ENCODE measurements around the gene TAL1.

TAL1 gene

DNA sequence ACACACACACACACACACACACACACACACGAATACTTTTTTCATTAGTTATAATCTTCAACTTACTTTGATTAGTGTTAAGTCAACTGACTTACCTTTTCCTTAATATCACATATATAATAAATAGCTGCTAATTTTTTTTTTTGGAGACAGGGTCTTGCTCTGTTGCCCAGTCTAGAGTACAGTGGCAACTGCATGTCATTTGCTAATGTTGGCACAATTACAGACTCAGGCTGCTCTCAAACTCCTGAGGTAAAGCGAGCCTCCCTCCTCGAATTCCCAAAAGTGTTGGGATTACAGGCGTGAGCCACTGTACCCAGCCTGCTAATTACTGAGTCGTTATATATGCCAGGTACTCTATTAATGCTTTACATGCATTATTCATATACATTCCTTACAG lies 20.8 kb upstream of the TAL1 start:
- no peak overlapping the region for H3K27ac ChIP-seq
- POLR2A ChIA-PET (ENCODE audit: low non-redundant PET) = interaction anchor here (0.6 kb wide), 1 partner anchor 10 kb away, joined by 3 read pairs; no protein-coding TSS in a partner anchor
- TF ChIP-seq, protein P1, sequence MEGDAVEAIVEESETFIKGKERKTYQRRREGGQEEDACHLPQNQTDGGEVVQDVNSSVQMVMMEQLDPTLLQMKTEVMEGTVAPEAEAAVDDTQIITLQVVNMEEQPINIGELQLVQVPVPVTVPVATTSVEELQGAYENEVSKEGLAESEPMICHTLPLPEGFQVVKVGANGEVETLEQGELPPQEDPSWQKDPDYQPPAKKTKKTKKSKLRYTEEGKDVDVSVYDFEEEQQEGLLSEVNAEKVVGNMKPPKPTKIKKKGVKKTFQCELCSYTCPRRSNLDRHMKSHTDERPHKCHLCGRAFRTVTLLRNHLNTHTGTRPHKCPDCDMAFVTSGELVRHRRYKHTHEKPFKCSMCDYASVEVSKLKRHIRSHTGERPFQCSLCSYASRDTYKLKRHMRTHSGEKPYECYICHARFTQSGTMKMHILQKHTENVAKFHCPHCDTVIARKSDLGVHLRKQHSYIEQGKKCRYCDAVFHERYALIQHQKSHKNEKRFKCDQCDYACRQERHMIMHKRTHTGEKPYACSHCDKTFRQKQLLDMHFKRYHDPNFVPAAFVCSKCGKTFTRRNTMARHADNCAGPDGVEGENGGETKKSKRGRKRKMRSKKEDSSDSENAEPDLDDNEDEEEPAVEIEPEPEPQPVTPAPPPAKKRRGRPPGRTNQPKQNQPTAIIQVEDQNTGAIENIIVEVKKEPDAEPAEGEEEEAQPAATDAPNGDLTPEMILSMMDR (conservative IDR thresholded peaks at IDR 0.05; ENCODE audit: low read depth) = no peak
- CTCF ChIA-PET = no interaction called here
- no peak for DNase-seq (ENCODE audit: low spot score)

DNA sequence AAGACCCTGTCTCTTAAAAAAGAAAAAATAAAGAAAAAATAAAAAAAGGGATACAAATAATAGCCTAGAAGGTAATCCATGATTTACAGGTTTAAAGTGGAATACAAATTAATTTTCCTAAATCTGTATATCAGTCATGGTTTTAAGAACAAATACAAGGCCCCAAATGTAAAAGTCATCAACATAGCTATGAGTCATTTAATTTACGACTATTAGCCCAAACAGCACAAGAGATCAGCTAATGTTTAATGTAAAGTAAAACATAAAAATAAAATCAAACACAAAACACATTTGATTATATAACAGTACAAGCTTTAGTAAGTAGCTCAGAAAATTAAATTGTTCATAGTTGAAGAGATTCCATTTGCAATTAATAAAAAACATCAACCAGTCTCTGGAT lies 20.3 kb upstream of the TAL1 start:
- POLR2A ChIA-PET (ENCODE audit: low non-redundant PET) = interaction anchor here (0.6 kb wide), 1 partner anchor 11 kb away, joined by 3 read pairs; no protein-coding TSS in a partner anchor
- no peak overlapping the region for H3K27ac ChIP-seq
- CTCF ChIA-PET = no interaction called here
- DNase-seq (ENCODE audit: low spot score) = no peak
- TF ChIP-seq, protein P1 (conservative IDR thresholded peaks at IDR 0.05; ENCODE audit: low read depth) = no peak

GRCh38 chr1:47249755-47250154 lies 17.7 kb upstream of the TAL1 start:
- POLR2A ChIA-PET (ENCODE audit: low non-redundant PET) = no interaction called here
- no peak for DNase-seq (ENCODE audit: low spot score)
- TF ChIP-seq, protein P1 (conservative IDR thresholded peaks at IDR 0.05; ENCODE audit: low read depth) = no peak
- CTCF ChIA-PET = no interaction called here
- H3K27ac ChIP-seq = no peak overlapping the region

DNA sequence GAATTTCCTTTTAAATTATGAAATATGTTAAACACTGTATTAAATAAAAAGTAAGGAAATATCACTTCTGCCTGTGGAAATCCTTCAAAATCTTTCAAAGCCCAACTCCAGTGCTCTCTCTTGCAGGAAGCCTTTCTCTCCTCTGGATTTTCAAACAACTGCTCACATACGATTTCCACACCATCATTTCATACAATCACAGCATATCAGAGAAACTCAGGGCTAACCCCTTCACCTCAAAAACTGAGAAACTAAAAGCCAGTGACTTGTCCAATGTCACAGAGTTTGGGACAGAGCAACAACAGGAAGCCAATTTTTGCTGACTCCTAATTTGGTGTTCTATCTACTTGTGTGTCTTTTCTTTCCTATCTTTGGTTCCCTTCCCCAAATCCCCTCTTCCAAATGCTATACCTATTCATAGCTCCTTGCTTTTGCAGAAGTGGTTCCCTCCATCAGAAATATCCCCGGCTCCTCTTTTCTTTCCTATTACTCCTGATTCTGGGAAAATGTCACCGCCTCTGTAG lies 12.4 kb upstream of the TAL1 start:
- ChIA-PET CTCF (no interaction called here), POLR2A (ENCODE audit: low non-redundant PET) (no interaction called here)
- TF ChIP-seq, protein P1 (conservative IDR thresholded peaks at IDR 0.05; ENCODE audit: low read depth) = no peak
- no peak overlapping the region for H3K27ac ChIP-seq
- no peak for DNase-seq (ENCODE audit: low spot score)

DNA sequence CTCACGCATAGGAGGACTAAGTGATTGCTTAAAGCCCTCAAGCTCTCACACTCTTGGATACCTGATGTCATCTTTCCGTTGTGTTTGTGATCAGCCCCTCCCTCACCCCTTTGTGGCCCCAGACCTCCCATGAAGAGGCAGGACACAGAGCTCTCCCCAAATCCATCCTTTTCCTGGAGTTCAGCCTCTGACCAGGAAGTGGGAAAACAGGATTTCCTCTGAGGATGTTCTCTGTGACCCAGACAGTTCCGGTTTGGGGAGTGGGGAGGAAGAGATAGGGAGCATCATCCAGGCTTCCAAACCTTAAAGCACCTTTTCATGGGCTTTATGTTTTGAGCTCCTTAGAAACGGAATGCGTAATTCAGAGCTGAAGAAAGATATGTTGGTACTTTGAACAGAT lies 11.9 kb upstream of the TAL1 start:
- ChIA-PET CTCF (no interaction called here), POLR2A (ENCODE audit: low non-redundant PET) (no interaction called here)

DNA sequence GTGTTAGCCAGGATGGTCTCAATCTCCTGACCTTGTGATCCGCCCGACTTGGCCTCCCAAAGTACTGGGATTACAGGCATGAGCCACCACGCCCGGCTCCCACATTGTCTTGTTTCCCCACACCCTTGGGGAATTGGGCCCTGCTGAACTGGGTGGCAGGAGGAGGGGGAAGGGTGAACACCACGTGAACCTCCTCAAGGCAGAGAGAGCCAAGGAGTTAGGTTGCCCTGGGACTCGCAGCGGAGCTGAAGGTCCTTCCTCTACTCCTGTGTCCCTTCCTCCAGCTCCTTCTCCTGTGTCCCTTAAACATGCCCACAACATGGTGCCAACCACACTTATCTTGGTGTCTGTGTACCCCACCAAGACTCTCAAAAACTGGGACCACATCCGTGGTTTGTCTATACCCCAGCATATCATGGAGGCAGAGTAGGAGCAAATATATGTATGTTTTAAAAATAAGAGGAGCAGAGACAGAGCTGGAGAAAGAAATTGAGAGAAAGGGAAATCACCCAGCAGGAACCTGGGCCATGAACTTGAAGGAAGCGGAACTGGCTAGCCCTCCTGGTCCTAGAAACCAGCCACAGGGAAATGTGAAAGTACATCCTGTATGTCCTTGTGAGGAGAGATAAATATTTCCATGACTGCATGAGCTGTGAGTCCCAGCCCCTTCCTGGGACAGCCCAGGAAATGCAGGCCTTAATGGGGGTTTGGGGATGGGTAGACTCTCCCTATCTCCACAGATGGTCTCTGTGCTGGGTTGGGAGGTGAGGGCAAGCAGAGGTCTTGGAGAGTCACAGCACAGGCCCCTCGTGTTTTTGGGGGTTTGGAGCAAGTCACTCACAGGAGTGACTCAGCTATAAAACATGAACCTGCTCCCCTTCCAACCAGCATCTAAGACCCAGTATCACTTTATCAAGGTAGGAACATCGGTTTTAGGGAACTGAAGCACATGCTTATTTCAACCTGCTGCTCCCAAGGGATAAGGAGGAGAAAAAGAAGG lies 9.4 kb upstream of the TAL1 start:
- POLR2A ChIA-PET (ENCODE audit: low non-redundant PET) = no interaction called here
- CTCF ChIA-PET = interaction anchor here (0.7 to 1.1 kb wide), 2 partner anchors 41 to 196 kb away, joined by 3 to 4 read pairs; no protein-coding TSS in a partner anchor
- TF ChIP-seq, protein P1 (conservative IDR thresholded peaks at IDR 0.05; ENCODE audit: low read depth) = no peak
- no peak for DNase-seq (ENCODE audit: low spot score)
- no peak overlapping the region for H3K27ac ChIP-seq

More for the DNA sequence above, 11.9 kb upstream of the TAL1 start:
- TF ChIP-seq, protein P1 (conservative IDR thresholded peaks at IDR 0.05; ENCODE audit: low read depth) = no peak
- no peak for DNase-seq (ENCODE audit: low spot score)
- H3K27ac ChIP-seq = no peak overlapping the region

Measured in RWPE1 (cell line).